HG03460 (cell line): ENCODE results near the gene CASTOR1.

ENCODE experiments used
- ATAC-seq: cut with Tn5 transposase; IDR thresholded peaks from one replicate; pipeline ENCODE4 v1.9.1; 2021; ENCODE audit not compliant: unreplicated experiment

CASTOR1 gene

GRCh38 chr22:30286331-30286730, 3.0 kb downstream of the CASTOR1 start:
- no peak for ATAC-seq

GRCh38 chr22:30285846-30286200, 3.5 kb downstream of the CASTOR1 start:
- no peak for ATAC-seq

GRCh38 chr22:30285176-30285845, 4.0 kb downstream of the CASTOR1 start:
- ATAC-seq: no peak

GRCh38 chr22:30284666-30285065, 4.6 kb downstream of the CASTOR1 start:
- ATAC-seq: no peak

GRCh38 chr22:30284172-30284571, 5.1 kb downstream of the CASTOR1 start:
- no peak for ATAC-seq

- no peak for ATAC-seq
Measured at GRCh38 chr22:30283342-30283741, 6.0 kb downstream of the CASTOR1 start.

- ATAC-seq: no peak
Measured at GRCh38 chr22:30282616-30283046, 6.7 kb downstream of the CASTOR1 start.

- ATAC-seq: no peak
Measured at GRCh38 chr22:30280505-30280904, 8.8 kb downstream of the CASTOR1 start.

GRCh38 chr22:30279932-30280331, 9.4 kb downstream of the CASTOR1 start:
- no peak for ATAC-seq

- no peak for ATAC-seq
Measured at GRCh38 chr22:30279046-30279788, 10.1 kb downstream of the CASTOR1 start.

- ATAC-seq: no peak
Measured at GRCh38 chr22:30277547-30278344, 11.6 kb downstream of the CASTOR1 start.

GRCh38 chr22:30276039-30276438, 13.3 kb downstream of the CASTOR1 start:
- ATAC-seq: no peak

- ATAC-seq: no peak
Measured at GRCh38 chr22:30275625-30276024, 13.7 kb downstream of the CASTOR1 start.

GRCh38 chr22:30274437-30274812, 14.9 kb downstream of the CASTOR1 start:
- no peak for ATAC-seq

- no peak for ATAC-seq
Measured at GRCh38 chr22:30273711-30274436, 15.4 kb downstream of the CASTOR1 start.

GRCh38 chr22:30272781-30273601, 16.3 kb downstream of the CASTOR1 start:
- no peak for ATAC-seq

- ATAC-seq: no peak
Measured at GRCh38 chr22:30270832-30271231, 18.5 kb downstream of the CASTOR1 start.

- no peak for ATAC-seq
Measured at GRCh38 chr22:30268331-30268730, 21.0 kb downstream of the CASTOR1 start.

GRCh38 chr22:30267382-30268302, 21.7 kb downstream of the CASTOR1 start:
- ATAC-seq: no peak
